ENCODE measurements around the gene PALMD.
A peak's percentile ranks its signal among the peaks of the same experiment; 100 is the strongest.

DNA sequence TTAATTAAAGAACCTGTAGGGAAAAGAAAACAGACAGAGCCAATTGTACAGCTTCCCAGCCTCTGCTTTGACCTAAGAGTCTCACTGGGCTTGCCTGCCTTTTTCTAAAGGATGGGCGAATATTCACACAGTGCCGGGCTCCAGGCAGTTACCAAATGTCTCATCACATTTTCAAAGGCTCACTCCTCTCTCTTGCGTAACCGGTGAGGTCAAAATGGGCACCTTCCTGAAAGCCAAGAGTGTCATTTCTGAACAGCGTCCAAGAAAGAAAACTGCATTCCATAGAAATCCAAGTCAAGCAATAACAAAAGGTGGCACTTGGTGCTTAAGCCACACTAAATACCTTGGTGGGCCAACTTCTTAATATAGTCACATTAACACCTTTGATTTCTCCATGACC lies 710 bp upstream of the PALMD start:
- TF ChIP-seq FOXM1 (IDR thresholded peaks at IDR 0.05; ENCODE audit: borderline replicate concordance, low read depth), result peak; percentile 12; the same call in 1 of the 2 replicates
- TF ChIP-seq CEBPB (IDR thresholded peaks at IDR 0.05), result peak; percentile 98
